T-helper 1 cell treated with Interleukin-12 subunit alpha and Interleukin-12 subunit beta and Interleukin-4 antibody, amounts not matched to agents 30 ng/mL and 1 ng/mL, for 36 hours (primary cell): Measurements from ENCODE around the gene CREB3L2. TPM values are rescaled to one million over a fixed set of nuclear protein-coding genes. Genes with fewer than 3 reads are reported as not detected.
"Not testable (repeated sequence)": the region's sequence is repeated elsewhere in the genome, so short reads cannot be mapped to it uniquely, and the experiment has no call there.

Source experiments
- intact Hi-C: fragments of 100-400 bp; cut with micrococcal nuclease; formaldehyde crosslinking; loops from one replicate; pipeline ENCODE4 v1.15.1; 2024
- total RNA-seq: library from RNA; stranded (reverse); gene quantifications from 2 replicates; pipeline ENCODE4 v1.2.3, GENCODE V29; 2022

The CREB3L2 gene
- total RNA-seq, 1 donor from 2014 or later = 51.4 TPM

DNA sequence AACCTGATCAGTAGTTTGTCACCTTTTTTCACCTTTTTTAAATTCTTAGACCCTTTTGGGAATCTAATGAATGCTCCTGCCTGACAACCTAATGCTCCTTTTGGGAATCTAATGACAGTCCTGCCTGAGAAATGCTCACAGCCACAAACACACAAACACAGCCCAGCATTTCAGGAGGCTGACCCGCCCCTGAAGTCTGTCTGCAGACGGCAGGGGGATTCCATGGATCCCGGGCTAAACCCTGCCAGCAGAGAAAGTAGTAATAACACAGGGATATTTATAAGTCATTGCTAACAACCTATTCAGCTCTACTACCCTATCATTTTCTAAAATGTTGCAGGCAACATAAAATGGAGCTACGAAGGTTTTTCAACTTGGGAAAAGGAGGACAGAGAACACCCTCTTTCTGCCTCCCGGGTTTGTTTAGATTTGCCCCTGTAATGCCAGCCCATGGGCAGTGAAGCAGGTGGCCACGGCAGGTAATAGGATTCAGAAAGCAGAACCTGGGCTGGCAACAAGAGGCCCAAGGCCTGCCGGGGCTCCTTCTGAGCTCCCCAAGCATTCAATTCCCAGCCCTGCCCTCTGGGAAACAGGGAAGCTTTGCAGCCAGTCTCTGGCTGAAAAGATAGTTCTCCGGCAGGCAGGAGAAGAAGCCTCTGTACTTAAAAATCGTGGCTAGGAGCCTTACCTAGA is 65.2 kb downstream of the CREB3L2 start:
- intact Hi-C loops = loop anchor here (5.0 to 10.0 kb wide), 3 partner anchors 521 to 928 kb away; no protein-coding TSS in a partner anchor

- intact Hi-C loops = loop anchor here (1.0 to 10.0 kb wide), 8 partner anchors 15 to 1405 kb away; partner anchors contain the start of genes CREB3L2 and FMC1
These were observed 65.9 kb downstream of the CREB3L2 start for GRCh38 chr7:137935884-137936508.

- intact Hi-C loops = loop anchor here (1.0 to 10.0 kb wide), 8 partner anchors 14 to 1406 kb away; partner anchors contain the start of genes CREB3L2 and FMC1
These were observed 66.7 kb downstream of the CREB3L2 start for GRCh38 chr7:137934941-137935883.

GRCh38 chr7:137934176-137934826 is 67.6 kb downstream of the CREB3L2 start:
- intact Hi-C loops = loop anchor here (2.0 to 10.0 kb wide), 5 partner anchors 32 to 1406 kb away; partner anchors contain the start of gene FMC1

GRCh38 chr7:137933270-137934017 is 68.4 kb downstream of the CREB3L2 start:
- intact Hi-C loops = loop anchor here (2.0 to 10.0 kb wide), 5 partner anchors 31 to 1407 kb away; partner anchors contain the start of gene FMC1

DNA sequence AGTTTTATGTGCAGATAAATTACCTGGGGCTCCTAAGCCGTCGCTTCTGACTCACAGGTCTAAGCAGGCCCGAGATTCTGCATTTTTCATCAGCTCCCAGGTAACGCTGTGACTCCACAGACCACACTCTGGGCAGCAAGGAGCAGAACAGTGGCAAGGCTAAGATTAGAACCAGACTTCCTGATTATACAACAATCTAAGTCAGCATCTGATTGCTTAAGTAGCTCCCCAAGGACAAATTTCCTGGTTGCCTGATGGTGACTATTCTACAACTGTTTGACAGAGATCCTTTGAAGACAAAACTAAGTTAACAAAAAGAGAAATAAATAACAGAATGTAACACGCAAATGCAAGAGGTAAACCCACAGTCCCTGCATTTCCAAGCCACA is 69.0 kb downstream of the CREB3L2 start:
- intact Hi-C loops = loop anchor here (10.0 kb wide), 2 partner anchors 822 to 932 kb away; no protein-coding TSS in a partner anchor

DNA sequence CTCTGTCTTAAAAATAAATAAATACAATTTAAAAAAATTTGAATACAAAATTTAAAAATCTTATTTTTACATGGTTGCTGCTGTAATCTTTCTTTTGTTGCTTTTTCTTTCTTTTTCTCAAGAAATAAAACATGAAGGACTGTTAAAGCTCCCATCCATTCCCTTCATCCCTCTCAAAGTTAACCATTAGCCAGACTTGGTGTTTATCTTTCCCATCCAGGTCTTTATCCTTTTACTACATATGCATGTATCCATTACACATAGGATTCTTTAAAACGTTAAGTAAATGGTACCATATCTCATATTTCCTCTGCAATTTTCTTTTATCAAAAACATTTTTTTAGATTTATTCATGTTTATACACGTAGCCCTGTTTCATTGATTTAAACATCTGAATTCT is 70.1 kb downstream of the CREB3L2 start:
- intact Hi-C loops = loop anchor here (10.0 kb wide), 2 partner anchors 823 to 933 kb away; no protein-coding TSS in a partner anchor

- intact Hi-C loops = loop anchor here (10.0 kb wide), 2 partner anchors 824 to 934 kb away; no protein-coding TSS in a partner anchor
These were observed 71.3 kb downstream of the CREB3L2 start for GRCh38 chr7:137930581-137930980.

GRCh38 chr7:137928626-137929025 is 73.3 kb downstream of the CREB3L2 start:
- intact Hi-C loops = no loop called here

GRCh38 chr7:137927386-137927785 is 74.5 kb downstream of the CREB3L2 start:
- intact Hi-C loops = no loop called here

DNA sequence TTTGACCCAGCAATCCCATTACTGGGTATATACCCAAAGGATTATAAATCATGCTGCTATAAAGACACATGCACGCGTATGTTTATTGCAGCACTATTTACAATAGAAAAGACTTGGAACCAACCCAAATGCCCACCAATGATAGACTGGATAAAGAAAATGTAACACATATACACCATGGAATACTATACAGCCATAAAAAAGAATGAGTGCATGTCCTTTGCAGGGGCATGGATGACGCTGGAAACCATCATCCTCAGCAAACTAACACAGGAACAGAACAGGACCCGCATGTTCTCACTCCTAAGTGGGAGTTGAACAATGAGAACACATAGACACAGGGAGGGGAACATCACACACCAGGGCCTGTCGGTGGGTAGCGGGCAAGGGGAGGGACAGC is 75.7 kb downstream of the CREB3L2 start:
- intact Hi-C loops = not testable (repeated sequence)

- intact Hi-C loops = no loop called here
These were observed 76.1 kb downstream of the CREB3L2 start for GRCh38 chr7:137925754-137926153.

DNA sequence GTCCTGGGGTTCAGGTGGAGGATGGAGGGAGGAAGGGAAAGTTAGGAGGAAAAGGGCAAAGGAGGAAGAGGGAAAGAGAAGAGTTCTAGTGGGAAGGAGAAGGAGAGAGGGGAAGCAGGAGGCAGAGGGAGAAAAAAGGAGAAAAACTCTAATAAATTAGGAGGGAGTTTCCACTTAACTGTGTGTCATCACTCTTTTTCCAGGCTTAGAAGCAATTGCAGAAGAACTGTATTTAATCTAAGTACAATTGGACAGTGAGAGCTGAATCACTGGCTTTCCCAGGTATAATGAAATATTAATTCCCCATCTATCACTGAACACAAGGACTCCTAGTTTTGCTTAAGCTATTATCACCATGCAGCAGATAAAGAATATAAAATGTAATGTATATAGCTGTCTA is 76.8 kb downstream of the CREB3L2 start:
- intact Hi-C loops = no loop called here

- intact Hi-C loops = loop anchor here (5.0 kb wide), 1 partner anchor 79 kb away; the partner anchor contains the start of gene CREB3L2
These were observed 78.5 kb downstream of the CREB3L2 start for GRCh38 chr7:137923380-137923779.

DNA sequence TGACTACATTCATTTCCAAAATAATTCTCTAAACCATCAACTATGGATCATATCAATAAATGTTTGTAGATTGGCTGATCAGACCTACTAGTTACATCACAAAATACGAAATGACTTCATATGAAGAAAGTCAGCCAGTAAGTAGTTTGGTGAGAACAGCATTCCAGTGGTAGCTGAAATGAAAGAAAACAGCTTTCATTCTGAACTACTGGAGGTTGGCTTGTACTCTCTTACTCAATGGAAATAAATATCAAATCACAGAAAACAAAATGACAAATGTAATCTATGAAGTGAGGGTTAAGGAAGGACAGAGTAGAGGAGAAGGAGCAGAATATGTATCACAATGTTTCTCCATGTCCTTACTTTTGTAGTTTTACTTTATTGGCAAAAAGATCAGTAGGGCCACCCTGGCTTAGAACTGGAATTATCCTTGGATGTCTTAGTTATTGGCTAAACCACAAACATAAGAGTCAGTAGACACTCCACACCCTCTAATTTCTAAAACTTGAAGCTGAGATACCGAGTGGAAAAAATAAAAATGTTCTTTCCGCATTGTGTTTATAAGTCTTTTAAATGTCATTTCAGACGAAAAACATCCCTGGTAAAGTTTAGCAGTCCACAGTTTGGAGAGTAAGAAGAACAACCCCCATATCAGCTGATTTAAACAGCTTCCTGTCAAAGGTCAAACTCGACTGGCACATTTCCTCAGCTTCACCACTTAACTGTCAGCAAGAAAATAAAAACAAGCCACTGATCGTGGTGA is 81.1 kb downstream of the CREB3L2 start:
- intact Hi-C loops = loop anchor here (1.0 to 5.0 kb wide), 2 partner anchors 14 to 81 kb away; partner anchors contain the start of gene CREB3L2

GRCh38 chr7:137919987-137920386 is 81.9 kb downstream of the CREB3L2 start:
- intact Hi-C loops = loop anchor here (5.0 kb wide), 1 partner anchor 82 kb away; the partner anchor contains the start of gene CREB3L2

GRCh38 chr7:137916980-137917645 is 84.8 kb downstream of the CREB3L2 start:
- intact Hi-C loops = no loop called here

GRCh38 chr7:137916564-137916963 is 85.3 kb downstream of the CREB3L2 start:
- intact Hi-C loops = no loop called here
